Measurements from ENCODE around the gene REC114. TPM values are rescaled to one million over a fixed set of nuclear protein-coding genes. Genes with fewer than 3 reads are reported as not detected.

The REC114 gene
- total and polyA plus RNA-seq, 8 donors, result 0.20 to 0.24 TPM; not detected in 6

DNA sequence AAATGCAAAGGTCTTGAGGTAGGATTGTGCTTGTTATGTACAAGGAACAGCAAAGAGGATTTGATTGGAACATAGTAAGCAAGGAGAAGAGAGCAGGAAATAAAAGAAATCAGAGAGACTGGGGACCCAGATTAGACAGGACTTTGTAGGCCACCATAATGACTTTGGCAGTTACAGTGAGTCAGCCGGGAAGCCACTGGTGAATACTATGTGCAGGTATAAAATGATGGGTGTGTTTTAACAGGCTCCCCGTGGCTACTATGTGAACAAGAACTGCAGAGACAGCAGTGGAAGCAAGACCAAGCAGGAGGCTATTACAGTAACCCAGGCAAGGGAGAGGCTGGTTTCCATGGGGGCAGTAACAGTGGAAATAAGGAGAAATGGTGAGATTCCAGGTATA, 135.1 kb downstream of the REC114 start:
- Histone ChIP-seq H3K36me3 (peaks cover 0 to 88% of the 10 kb centered on the region in 2 donors), H3K27ac (no peak overlapping the region), H3K27me3 (no peaks in the 10 kb centered on the region), H3K9me3 (no peaks in the 10 kb centered on the region), H3K4me1 (peaks cover 0 to 3% of the 10 kb centered on the region in 2 donors), H3K4me3 (no peak overlapping the region)
- intact Hi-C loops (cut with DNase I), result no loop called here
- DNase-seq (no peak), ATAC-seq (no peak)
- TF ChIP-seq, protein P1, sequence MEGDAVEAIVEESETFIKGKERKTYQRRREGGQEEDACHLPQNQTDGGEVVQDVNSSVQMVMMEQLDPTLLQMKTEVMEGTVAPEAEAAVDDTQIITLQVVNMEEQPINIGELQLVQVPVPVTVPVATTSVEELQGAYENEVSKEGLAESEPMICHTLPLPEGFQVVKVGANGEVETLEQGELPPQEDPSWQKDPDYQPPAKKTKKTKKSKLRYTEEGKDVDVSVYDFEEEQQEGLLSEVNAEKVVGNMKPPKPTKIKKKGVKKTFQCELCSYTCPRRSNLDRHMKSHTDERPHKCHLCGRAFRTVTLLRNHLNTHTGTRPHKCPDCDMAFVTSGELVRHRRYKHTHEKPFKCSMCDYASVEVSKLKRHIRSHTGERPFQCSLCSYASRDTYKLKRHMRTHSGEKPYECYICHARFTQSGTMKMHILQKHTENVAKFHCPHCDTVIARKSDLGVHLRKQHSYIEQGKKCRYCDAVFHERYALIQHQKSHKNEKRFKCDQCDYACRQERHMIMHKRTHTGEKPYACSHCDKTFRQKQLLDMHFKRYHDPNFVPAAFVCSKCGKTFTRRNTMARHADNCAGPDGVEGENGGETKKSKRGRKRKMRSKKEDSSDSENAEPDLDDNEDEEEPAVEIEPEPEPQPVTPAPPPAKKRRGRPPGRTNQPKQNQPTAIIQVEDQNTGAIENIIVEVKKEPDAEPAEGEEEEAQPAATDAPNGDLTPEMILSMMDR (IDR thresholded peaks at IDR 0.05), result no peak

DNA sequence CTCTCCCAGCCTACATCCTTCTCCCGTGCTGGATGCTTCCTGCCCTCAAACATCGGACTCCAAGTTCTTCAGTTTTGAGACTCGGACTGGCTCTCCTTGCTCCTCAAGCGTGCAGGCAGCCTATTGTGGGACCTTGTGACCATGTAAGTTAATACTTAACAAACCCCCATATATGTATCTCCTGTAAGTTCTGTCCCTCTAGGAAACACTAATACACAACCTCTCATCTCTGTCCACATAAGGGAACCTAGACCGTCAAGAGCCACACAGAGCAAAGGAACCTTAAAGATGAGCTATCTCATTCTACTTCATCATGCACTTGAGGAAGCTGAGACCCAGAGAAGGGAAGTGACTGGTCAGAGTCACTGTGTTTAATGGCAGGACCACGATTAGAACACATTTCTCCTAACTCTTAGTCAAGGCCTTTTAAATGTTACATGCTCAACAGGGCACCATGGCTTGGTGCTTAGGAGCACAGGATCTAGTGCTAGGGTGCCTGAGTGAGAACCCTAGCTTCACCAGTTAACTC, 140.0 kb downstream of the REC114 start:
- Histone ChIP-seq H3K9me3 (no peaks in the 10 kb centered on the region), H3K27me3 (no peaks in the 10 kb centered on the region), H3K36me3 (peaks cover 6 to 92% of the 10 kb centered on the region in 2 donors), H3K4me1 (no peaks in the 10 kb centered on the region), H3K4me3 (no peak overlapping the region), H3K27ac (peak overlapping the region in 1 of 2 donors; percentile 45)
- intact Hi-C loops (cut with DNase I), result no loop called here
- ATAC-seq, result no peak
- TF ChIP-seq, protein P1 (IDR thresholded peaks at IDR 0.05), result no peak
- no peak for DNase-seq

DNA sequence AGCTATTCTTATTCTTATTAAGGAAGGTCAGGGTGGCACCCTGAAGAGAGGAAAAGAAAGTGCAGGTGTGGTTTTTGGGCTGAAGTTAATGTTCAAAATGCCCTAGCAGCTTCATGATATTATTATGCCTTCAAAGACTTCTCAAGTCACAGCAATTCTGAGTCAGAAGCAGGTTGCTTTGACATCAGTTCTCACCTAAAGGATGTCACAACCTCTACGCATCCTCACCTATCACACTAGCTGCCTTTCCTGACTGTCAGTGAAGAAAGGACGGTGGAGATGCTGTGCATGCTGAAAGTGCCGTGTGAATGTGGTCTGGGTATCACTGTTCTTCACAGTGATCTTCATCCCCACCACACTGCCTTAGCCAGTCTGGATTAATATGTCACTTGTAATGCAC, 140.6 kb downstream of the REC114 start:
- H3K36me3 ChIP-seq, result peaks cover 6 to 91% of the 10 kb centered on the region in 2 donors
- TF ChIP-seq, protein P1 (IDR thresholded peaks at IDR 0.05), result no peak
- H3K9me3 ChIP-seq, result no peaks in the 10 kb centered on the region
- intact Hi-C loops (cut with DNase I), result no loop called here
- H3K4me3 ChIP-seq, result no peak overlapping the region
- ATAC-seq (no peak), DNase-seq (no peak)
- H3K27ac ChIP-seq, result peak overlapping the region in 1 of 2 donors; percentile 45
- H3K4me1 ChIP-seq, result no peaks in the 10 kb centered on the region
- H3K27me3 ChIP-seq, result no peaks in the 10 kb centered on the region

DNA sequence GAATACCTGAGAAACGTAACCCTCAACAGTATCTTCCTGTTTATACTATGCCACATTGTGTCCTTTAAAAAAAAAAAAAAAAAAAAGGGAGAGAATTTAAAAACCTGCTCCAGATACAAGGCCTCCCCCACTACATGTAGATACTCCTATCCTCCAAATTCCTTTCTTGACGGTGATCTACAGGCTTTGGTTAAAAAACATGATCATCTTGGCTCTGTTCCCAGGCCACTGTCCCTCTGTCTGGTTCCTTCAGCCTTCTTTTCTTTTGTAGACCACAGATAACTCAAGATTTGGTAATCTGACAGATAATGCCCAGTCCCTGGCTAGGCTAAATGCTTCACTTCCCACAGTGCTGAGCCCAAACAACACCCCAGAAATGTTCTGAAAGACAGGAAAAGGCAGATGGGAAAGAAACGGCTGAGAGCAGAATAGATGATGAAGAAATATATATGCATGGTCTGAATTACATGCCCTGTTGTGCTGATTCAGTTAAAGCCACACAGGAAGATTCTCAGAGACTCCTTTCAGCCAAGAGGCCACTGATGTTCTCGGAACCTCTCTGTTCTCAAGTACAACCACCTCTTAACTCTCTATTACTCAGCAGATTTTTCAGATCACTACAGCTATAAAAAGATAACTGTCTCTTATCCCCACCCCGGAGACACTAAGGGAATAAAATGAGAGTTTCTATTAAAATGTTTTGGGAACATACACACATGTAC, 141.9 kb downstream of the REC114 start:
- intact Hi-C loops (cut with DNase I), result no loop called here

More for the DNA sequence above, 141.9 kb downstream of the REC114 start:
- TF ChIP-seq, protein P1 (IDR thresholded peaks at IDR 0.05), result no peak
- ATAC-seq (no peak), DNase-seq (no peak)
- H3K27me3 ChIP-seq, result no peaks in the 10 kb centered on the region
- H3K4me3 ChIP-seq, result no peak overlapping the region
- peaks cover 6 to 95% of the 10 kb centered on the region in 2 donors for H3K36me3 ChIP-seq
- no peaks in the 10 kb centered on the region for H3K9me3 ChIP-seq
- H3K4me1 ChIP-seq, result peaks cover 0 to 4% of the 10 kb centered on the region in 2 donors
- no peak overlapping the region for H3K27ac ChIP-seq
